Measurements from ENCODE around the gene PRDM16. TPM values are rescaled to one million over a fixed set of nuclear protein-coding genes. Genes with fewer than 3 reads are reported as not detected.
A peak's percentile ranks its signal among the peaks of the same experiment; 100 is the strongest.

The PRDM16 gene
- total RNA-seq, 1 donor, result 6.5 TPM

- no peaks in the 10 kb centered on the region for H3K79me2 ChIP-seq (ENCODE audit: insufficient read depth, low read length)
- no peaks in the 10 kb centered on the region for H3K9me3 ChIP-seq (ENCODE audit: low read depth, low read length)
- no peak for TF ChIP-seq CTCF (IDR thresholded peaks at IDR 0.05; ENCODE audit: extremely low read depth, low read depth, low read length)
- H3K4me2 ChIP-seq (ENCODE audit: insufficient read depth, low read length), result no peak overlapping the region
- peaks cover 4% of the 10 kb centered on the region for H4K20me1 ChIP-seq (ENCODE audit: insufficient read depth, low read length)
- peaks cover 16% of the 10 kb centered on the region for H3K27me3 ChIP-seq (ENCODE audit: insufficient read depth, low read length)
- H3K4me1 ChIP-seq (ENCODE audit: insufficient read depth, low read length), result no peaks in the 10 kb centered on the region
- H2AFZ ChIP-seq (ENCODE audit: low read length), result no peak overlapping the region
- DNase-seq (ENCODE audit: insufficient read length, low spot score, missing footprints), result no peak
- H3K27ac ChIP-seq (ENCODE audit: low read depth, low read length), result no peak overlapping the region
- no peaks in the 10 kb centered on the region for H3K36me3 ChIP-seq (ENCODE audit: insufficient read depth, low read length)
- no peak overlapping the region for H3K4me3 ChIP-seq (ENCODE audit: insufficient read depth, low read length)
These were observed 383.8 kb downstream of the PRDM16 start for GRCh38 chr1:3452866-3453175.

GRCh38 chr1:3453203-3453761 is 384.3 kb downstream of the PRDM16 start:
- no peak overlapping the region for H2AFZ ChIP-seq (ENCODE audit: low read length)
- no peak overlapping the region for H3K4me2 ChIP-seq (ENCODE audit: insufficient read depth, low read length)
- TF ChIP-seq CTCF (IDR thresholded peaks at IDR 0.05; ENCODE audit: extremely low read depth, low read depth, low read length), result peak; percentile 88
- H3K79me2 ChIP-seq (ENCODE audit: insufficient read depth, low read length), result no peaks in the 10 kb centered on the region
- no peaks in the 10 kb centered on the region for H3K4me1 ChIP-seq (ENCODE audit: insufficient read depth, low read length)
- no peaks in the 10 kb centered on the region for H3K9me3 ChIP-seq (ENCODE audit: low read depth, low read length)
- peaks cover 4% of the 10 kb centered on the region for H4K20me1 ChIP-seq (ENCODE audit: insufficient read depth, low read length)
- peaks cover 16% of the 10 kb centered on the region for H3K27me3 ChIP-seq (ENCODE audit: insufficient read depth, low read length)
- no peak overlapping the region for H3K27ac ChIP-seq (ENCODE audit: low read depth, low read length)
- H3K4me3 ChIP-seq (ENCODE audit: insufficient read depth, low read length), result no peak overlapping the region
- no peaks in the 10 kb centered on the region for H3K36me3 ChIP-seq (ENCODE audit: insufficient read depth, low read length)
- DNase-seq (ENCODE audit: insufficient read length, low spot score, missing footprints), result peak; percentile 99

- Histone ChIP-seq H3K79me2 (ENCODE audit: insufficient read depth, low read length) (no peaks in the 10 kb centered on the region), H3K27ac (ENCODE audit: low read depth, low read length) (no peak within 1 kb of the TSS), H2AFZ (ENCODE audit: low read length) (no peak within 1 kb of the TSS), H3K36me3 (ENCODE audit: insufficient read depth, low read length) (no peaks in the 10 kb centered on the region), H3K9me3 (ENCODE audit: low read depth, low read length) (no peaks in the 10 kb centered on the region), H3K4me2 (ENCODE audit: insufficient read depth, low read length) (no peak within 1 kb of the TSS), H3K27me3 (ENCODE audit: insufficient read depth, low read length) (peaks cover 10% of the 10 kb centered on the region), H3K4me1 (ENCODE audit: insufficient read depth, low read length) (no peaks in the 10 kb centered on the region), H3K4me3 (ENCODE audit: insufficient read depth, low read length) (peak within 1 kb of the TSS; percentile 37), H4K20me1 (ENCODE audit: insufficient read depth, low read length) (peaks cover 4% of the 10 kb centered on the region)
- DNase-seq (ENCODE audit: insufficient read length, low spot score, missing footprints), result peak; percentile 98
- peak; percentile 26 for TF ChIP-seq CTCF (IDR thresholded peaks at IDR 0.05; ENCODE audit: extremely low read depth, low read depth, low read length)
These were observed 385.1 kb downstream of the PRDM16 start, which contains the start of gene ARHGEF16 for GRCh38 chr1:3453891-3454810. TSS of gene ARHGEF16 (plus strand) at chr1:3454665. CDS start at chr1:3463085, 8,420 bp downstream.

All from osteoblast (primary cell).